ENCODE measurements around the gene GABRG2. TPM values are rescaled to one million over a fixed set of nuclear protein-coding genes. Genes with fewer than 3 reads are reported as not detected.

The GABRG2 gene
- polyA plus RNA-seq, 1 of the 3 experiments (the other 2 are of a cell fraction): not detected

DNA sequence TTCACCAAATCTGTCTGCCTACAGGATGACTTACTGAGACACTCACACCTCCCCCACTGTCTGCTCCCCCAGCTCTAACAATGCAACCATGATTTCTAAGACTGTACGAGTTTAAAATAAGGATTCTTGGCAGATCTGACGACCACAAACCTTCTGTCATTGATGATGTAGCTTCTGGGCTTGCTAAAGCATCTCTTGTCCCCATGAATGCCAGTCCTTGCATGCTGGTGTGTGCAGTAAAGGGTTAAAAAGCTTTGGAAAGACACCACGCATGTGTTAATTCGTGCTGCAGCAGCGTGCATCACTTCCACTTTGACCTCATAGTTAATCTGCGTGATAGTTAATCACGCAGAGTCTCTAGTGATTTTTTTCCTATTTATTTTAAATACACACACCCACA, 411 bp upstream of the GABRG2 start (continued):
- TF ChIP-seq, protein P1, sequence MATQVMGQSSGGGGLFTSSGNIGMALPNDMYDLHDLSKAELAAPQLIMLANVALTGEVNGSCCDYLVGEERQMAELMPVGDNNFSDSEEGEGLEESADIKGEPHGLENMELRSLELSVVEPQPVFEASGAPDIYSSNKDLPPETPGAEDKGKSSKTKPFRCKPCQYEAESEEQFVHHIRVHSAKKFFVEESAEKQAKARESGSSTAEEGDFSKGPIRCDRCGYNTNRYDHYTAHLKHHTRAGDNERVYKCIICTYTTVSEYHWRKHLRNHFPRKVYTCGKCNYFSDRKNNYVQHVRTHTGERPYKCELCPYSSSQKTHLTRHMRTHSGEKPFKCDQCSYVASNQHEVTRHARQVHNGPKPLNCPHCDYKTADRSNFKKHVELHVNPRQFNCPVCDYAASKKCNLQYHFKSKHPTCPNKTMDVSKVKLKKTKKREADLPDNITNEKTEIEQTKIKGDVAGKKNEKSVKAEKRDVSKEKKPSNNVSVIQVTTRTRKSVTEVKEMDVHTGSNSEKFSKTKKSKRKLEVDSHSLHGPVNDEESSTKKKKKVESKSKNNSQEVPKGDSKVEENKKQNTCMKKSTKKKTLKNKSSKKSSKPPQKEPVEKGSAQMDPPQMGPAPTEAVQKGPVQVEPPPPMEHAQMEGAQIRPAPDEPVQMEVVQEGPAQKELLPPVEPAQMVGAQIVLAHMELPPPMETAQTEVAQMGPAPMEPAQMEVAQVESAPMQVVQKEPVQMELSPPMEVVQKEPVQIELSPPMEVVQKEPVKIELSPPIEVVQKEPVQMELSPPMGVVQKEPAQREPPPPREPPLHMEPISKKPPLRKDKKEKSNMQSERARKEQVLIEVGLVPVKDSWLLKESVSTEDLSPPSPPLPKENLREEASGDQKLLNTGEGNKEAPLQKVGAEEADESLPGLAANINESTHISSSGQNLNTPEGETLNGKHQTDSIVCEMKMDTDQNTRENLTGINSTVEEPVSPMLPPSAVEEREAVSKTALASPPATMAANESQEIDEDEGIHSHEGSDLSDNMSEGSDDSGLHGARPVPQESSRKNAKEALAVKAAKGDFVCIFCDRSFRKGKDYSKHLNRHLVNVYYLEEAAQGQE (IDR thresholded peaks at IDR 0.05; ENCODE audit: low read depth, low read length): no peak
- TF ChIP-seq, protein P2, sequence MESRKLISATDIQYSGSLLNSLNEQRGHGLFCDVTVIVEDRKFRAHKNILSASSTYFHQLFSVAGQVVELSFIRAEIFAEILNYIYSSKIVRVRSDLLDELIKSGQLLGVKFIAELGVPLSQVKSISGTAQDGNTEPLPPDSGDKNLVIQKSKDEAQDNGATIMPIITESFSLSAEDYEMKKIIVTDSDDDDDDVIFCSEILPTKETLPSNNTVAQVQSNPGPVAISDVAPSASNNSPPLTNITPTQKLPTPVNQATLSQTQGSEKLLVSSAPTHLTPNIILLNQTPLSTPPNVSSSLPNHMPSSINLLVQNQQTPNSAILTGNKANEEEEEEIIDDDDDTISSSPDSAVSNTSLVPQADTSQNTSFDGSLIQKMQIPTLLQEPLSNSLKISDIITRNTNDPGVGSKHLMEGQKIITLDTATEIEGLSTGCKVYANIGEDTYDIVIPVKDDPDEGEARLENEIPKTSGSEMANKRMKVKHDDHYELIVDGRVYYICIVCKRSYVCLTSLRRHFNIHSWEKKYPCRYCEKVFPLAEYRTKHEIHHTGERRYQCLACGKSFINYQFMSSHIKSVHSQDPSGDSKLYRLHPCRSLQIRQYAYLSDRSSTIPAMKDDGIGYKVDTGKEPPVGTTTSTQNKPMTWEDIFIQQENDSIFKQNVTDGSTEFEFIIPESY (IDR thresholded peaks at IDR 0.05; ENCODE audit: borderline replicate concordance, low read depth): no peak
- TF ChIP-seq RAD21 (IDR thresholded peaks at IDR 0.05; ENCODE audit: low read length): no peak
- no peak for TF ChIP-seq ELF1 (IDR thresholded peaks at IDR 0.05)
- TF ChIP-seq JUND (IDR thresholded peaks at IDR 0.05): no peak
- TF ChIP-seq IRF3 (IDR thresholded peaks at IDR 0.05; ENCODE audit: low read depth, low read length): no peak
- no peak for TF ChIP-seq RFX5 (IDR thresholded peaks at IDR 0.05; ENCODE audit: low read length)
- TF ChIP-seq FOSL2 (IDR thresholded peaks at IDR 0.05; ENCODE audit: borderline replicate concordance, low read depth): no peak
- no peak for TF ChIP-seq EZH2phosphoT487 (IDR thresholded peaks at IDR 0.05; ENCODE audit: borderline replicate concordance, low read depth)
- TF ChIP-seq GATA2 (CRISPR knock-in tag; IDR thresholded peaks at IDR 0.05): no peak

DNA sequence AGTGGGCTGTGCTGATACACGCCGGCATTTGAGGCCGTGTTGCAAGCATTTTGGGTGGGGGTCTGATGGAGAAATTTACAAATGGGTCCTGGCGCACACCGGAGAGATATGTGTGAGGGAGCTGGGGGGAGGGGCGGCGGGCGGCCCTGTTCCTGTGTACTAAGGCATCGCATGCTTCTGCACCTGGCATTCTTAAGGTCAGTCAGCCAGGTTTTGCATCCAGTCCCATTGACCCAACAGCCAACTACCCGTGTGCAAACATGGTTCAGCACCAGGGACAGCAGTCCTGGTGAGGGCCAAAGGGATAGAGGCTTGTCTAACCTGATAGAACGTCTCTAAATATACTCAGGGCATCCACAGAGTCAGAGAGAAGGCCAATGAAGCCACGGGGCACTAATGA, 839 bp downstream of the GABRG2 start:
- ChIA-PET CTCF (no interaction called here), POLR2A (no interaction called here)
- DNase-seq: peak; percentile 1
- no peak overlapping the region for H3K27ac ChIP-seq (ENCODE audit: low read depth in 2 of 2, low read length in 1 of 2)
- no peaks in the 10 kb centered on the region for H3K36me3 ChIP-seq (replicated peaks in 1 of 2; ENCODE audit: control insufficient read depth in 1 of 2, insufficient read depth in 2 of 2, low read length in 1 of 2)
- no peak overlapping the region for H3K4me3 ChIP-seq (ENCODE audit: low read depth in 2 of 2, low read length in 1 of 2)
- H3F3A ChIP-seq (replicated peaks; ENCODE audit: insufficient read depth): no peaks in the 10 kb centered on the region
- TF ChIP-seq FOSL2 (IDR thresholded peaks at IDR 0.05; ENCODE audit: borderline replicate concordance, low read depth) (no peak), JUND (IDR thresholded peaks at IDR 0.05) (no peak)
- TF ChIP-seq, protein P1 (IDR thresholded peaks at IDR 0.05; ENCODE audit: low read depth, low read length): peak; percentile 96
- no peaks in the 10 kb centered on the region for H3K27me3 ChIP-seq (ENCODE audit: insufficient read depth)
- peaks cover 4% of the 10 kb centered on the region; the same call in 1 of the 2 replicates for H3K9me3 ChIP-seq
- no peak overlapping the region for H3K4me2 ChIP-seq
- H3K9me2 ChIP-seq: no peaks in the 10 kb centered on the region
- H2AFZ ChIP-seq (ENCODE audit: low read depth): no peak overlapping the region
- no peaks in the 10 kb centered on the region for H3K79me2 ChIP-seq (ENCODE audit: insufficient read depth)
- no peak overlapping the region for H3K9ac ChIP-seq
- no peaks in the 10 kb centered on the region for H3K4me1 ChIP-seq (ENCODE audit: control insufficient read depth in 1 of 2, insufficient read depth in 2 of 2, low read depth in 1 of 2, low read length in 1 of 2)
- 14% methylated on average over 11 of the region's 12 CpGs for WGBS (ENCODE audit: low lambda C conversion rate)
- H4K20me1 ChIP-seq (ENCODE audit: insufficient read depth): no peaks in the 10 kb centered on the region

All from SK-N-SH (cell line).